ENCODE measurements around the gene EPSTI1. TPM values are rescaled to one million over a fixed set of nuclear protein-coding genes. Genes with fewer than 3 reads are reported as not detected.

EPSTI1 gene
- total RNA-seq, 1 donor from 2014 or later = 2.6 TPM

GRCh38 chr13:42969565-42970172 is 22.4 kb downstream of the EPSTI1 start:
- peak; percentile 82 for DNase-seq
- H3K27ac ChIP-seq (replicated peaks) = no peak overlapping the region
- no peaks in the 10 kb centered on the region for H3K36me3 ChIP-seq
- peaks cover 27% of the 10 kb centered on the region for H3K4me1 ChIP-seq
- no peaks in the 10 kb centered on the region for H3K9me3 ChIP-seq (replicated peaks)
- intact Hi-C loops (cut with micrococcal nuclease) = loop anchor here (10.0 kb wide), 1 partner anchor 835 kb away; no protein-coding TSS in a partner anchor
- no peaks in the 10 kb centered on the region for H3K27me3 ChIP-seq (ENCODE audit: low read depth)
- peak; percentile 85 for TF ChIP-seq CTCF (IDR thresholded peaks at IDR 0.05; ENCODE audit: borderline replicate concordance)
- no peak overlapping the region for H3K4me3 ChIP-seq

DNA sequence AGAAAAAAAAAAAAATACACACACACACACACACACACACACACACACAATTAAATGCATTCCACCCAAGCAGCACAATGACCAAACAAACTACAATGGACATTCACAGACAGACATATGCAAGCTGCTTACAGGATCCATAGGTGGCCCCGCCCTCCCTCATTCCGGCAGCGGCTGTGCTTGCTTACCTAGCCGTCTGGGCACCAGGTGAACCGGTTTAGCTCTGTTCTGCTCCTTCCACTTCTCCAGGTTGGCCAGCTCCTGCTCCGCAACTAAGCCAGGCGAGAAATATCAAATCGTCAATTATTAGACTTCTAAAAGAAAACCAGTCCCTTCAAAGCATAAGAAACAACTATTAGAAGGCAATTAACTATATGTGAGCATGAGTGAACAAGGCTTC is 23.1 kb downstream of the EPSTI1 start:
- Histone ChIP-seq H3K27ac (replicated peaks) (no peak overlapping the region), H3K4me1 (peaks cover 27% of the 10 kb centered on the region), H3K36me3 (no peaks in the 10 kb centered on the region), H3K27me3 (ENCODE audit: low read depth) (no peaks in the 10 kb centered on the region), H3K4me3 (no peak overlapping the region), H3K9me3 (replicated peaks) (no peaks in the 10 kb centered on the region)
- TF ChIP-seq CTCF (IDR thresholded peaks at IDR 0.05; ENCODE audit: borderline replicate concordance) = no peak
- intact Hi-C loops (cut with micrococcal nuclease) = loop anchor here (10.0 kb wide), 1 partner anchor 836 kb away; no protein-coding TSS in a partner anchor
- no peak for DNase-seq

DNA sequence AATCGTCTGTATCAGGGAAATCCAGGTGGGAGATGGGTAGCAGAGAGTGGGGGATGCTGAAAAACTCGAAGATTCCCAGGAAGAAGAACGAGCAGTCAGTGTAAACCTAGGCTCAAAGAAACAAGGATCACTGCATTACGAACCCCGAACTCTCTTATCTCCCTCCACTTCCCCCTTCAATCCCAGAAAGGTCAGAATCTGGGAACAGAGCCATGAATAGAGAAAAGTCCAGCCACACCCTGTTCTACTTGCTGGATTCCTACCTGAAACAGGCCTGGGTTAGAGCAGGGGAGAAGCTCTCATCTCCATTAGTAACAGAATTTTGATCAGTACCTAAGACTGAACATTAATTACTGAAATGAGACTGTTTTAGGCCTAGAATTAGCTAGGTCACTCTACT is 24.4 kb downstream of the EPSTI1 start:
- Histone ChIP-seq H3K36me3 (peaks cover 3% of the 10 kb centered on the region), H3K9me3 (replicated peaks) (no peaks in the 10 kb centered on the region), H3K4me1 (peaks cover 27% of the 10 kb centered on the region), H3K4me3 (no peak overlapping the region), H3K27me3 (ENCODE audit: low read depth) (no peaks in the 10 kb centered on the region), H3K27ac (replicated peaks) (peak overlapping the region; percentile 18)
- DNase-seq = no peak
- no peak for TF ChIP-seq CTCF (IDR thresholded peaks at IDR 0.05; ENCODE audit: borderline replicate concordance)
- intact Hi-C loops (cut with micrococcal nuclease) = loop anchor here (10.0 kb wide), 1 partner anchor 837 kb away; no protein-coding TSS in a partner anchor

DNA sequence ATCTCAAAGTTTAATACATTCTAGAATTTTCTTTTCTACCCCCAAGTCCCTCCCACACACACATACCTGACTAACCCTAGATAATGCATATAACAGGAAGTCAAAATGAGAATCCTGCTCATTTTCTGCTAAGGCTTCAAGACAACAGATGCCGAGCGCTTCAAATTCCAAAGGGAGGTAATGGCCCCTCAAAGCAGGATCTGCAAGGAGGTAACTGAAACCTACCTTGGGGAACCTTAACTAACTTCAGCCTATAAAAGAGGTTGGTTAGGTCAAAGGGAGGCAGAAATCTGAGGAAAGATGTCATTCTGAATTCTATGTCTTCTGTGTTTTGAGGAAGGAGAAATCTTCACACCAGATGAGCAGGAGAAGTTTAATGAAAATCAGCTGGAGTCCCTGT is 26.8 kb downstream of the EPSTI1 start:
- intact Hi-C loops (cut with micrococcal nuclease) = loop anchor here (10.0 kb wide), 1 partner anchor 840 kb away; no protein-coding TSS in a partner anchor
- DNase-seq = no peak
- Histone ChIP-seq H3K27ac (replicated peaks) (no peak overlapping the region), H3K9me3 (replicated peaks) (no peaks in the 10 kb centered on the region), H3K36me3 (peaks cover 23% of the 10 kb centered on the region), H3K4me1 (peaks cover 21% of the 10 kb centered on the region), H3K27me3 (ENCODE audit: low read depth) (no peaks in the 10 kb centered on the region), H3K4me3 (no peak overlapping the region)
- no peak for TF ChIP-seq CTCF (IDR thresholded peaks at IDR 0.05; ENCODE audit: borderline replicate concordance)

GRCh38 chr13:42964761-42965161 is 27.3 kb downstream of the EPSTI1 start:
- no peaks in the 10 kb centered on the region for H3K27me3 ChIP-seq (ENCODE audit: low read depth)
- intact Hi-C loops (cut with micrococcal nuclease) = loop anchor here (10.0 kb wide), 1 partner anchor 840 kb away; no protein-coding TSS in a partner anchor

More at GRCh38 chr13:42964761-42965161, 27.3 kb downstream of the EPSTI1 start:
- no peak overlapping the region for H3K4me3 ChIP-seq
- H3K36me3 ChIP-seq = peaks cover 23% of the 10 kb centered on the region
- no peak overlapping the region for H3K27ac ChIP-seq (replicated peaks)
- peaks cover 17% of the 10 kb centered on the region for H3K4me1 ChIP-seq
- no peak for TF ChIP-seq CTCF (IDR thresholded peaks at IDR 0.05; ENCODE audit: borderline replicate concordance)
- H3K9me3 ChIP-seq (replicated peaks) = no peaks in the 10 kb centered on the region
- no peak for DNase-seq

All from left ventricle myocardium inferior (tissue), 1 donor.